ENCODE data around the gene NUP153.
"Not testable (repeated sequence)": the region's sequence is repeated elsewhere in the genome, so short reads cannot be mapped to it uniquely, and the experiment has no call there.

DNA sequence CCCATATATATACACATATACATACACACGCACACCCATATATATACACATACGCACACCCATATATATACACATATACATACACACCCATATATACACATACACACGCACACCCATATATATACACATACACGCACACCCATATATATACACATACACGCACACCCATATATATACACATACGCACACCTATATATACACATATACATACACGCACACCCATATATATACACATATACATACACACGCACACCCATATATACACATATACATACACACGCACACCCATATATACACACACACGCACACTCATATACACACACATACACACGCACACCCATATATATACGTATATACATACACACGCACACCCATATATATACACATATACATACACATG lies 120.1 kb downstream of the NUP153 start:
- TF ChIP-seq, protein P1, sequence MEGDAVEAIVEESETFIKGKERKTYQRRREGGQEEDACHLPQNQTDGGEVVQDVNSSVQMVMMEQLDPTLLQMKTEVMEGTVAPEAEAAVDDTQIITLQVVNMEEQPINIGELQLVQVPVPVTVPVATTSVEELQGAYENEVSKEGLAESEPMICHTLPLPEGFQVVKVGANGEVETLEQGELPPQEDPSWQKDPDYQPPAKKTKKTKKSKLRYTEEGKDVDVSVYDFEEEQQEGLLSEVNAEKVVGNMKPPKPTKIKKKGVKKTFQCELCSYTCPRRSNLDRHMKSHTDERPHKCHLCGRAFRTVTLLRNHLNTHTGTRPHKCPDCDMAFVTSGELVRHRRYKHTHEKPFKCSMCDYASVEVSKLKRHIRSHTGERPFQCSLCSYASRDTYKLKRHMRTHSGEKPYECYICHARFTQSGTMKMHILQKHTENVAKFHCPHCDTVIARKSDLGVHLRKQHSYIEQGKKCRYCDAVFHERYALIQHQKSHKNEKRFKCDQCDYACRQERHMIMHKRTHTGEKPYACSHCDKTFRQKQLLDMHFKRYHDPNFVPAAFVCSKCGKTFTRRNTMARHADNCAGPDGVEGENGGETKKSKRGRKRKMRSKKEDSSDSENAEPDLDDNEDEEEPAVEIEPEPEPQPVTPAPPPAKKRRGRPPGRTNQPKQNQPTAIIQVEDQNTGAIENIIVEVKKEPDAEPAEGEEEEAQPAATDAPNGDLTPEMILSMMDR (IDR thresholded peaks at IDR 0.05), result not testable (repeated sequence)
- not testable (repeated sequence) for TF ChIP-seq POLR2A (IDR thresholded peaks at IDR 0.05)

Data from lower leg skin (tissue), 3 donors.